Gastrocnemius medialis (tissue), 4 donors: Measurements from ENCODE around the gene PLCXD1. TPM values are rescaled to one million over a fixed set of nuclear protein-coding genes. Genes with fewer than 3 reads are reported as not detected.

ENCODE experiments used
- ATAC-seq, 2 donors: fragments of 150-250 bp; one replicate each; pipeline ENCODE4 v1.9.1; 2016
- DNase-seq, 2 donors: peaks; one replicate each; pipeline ENCODE4 v3.0.0-alpha.2; 2019
- H3K27ac ChIP-seq, 4 donors: fragments of 200-600 bp; sonication (generic); 1 replicate in 1 of 4; 2 replicates in 3 of 4; pipeline ENCODE4 v1.5.1; 2016 to 2018; ENCODE audit warnings: mild to moderate bottlenecking in 2 of 4, moderate library complexity in 1 of 4
- H3K27me3 ChIP-seq, 3 donors: fragments of 200-600 bp; sonication (generic) in 2 of 3; 1 replicate in 1 of 3; 2 replicates in 2 of 3; pipeline versions ENCODE4 v1.5.1 to v1.6.0; 2016 to 2019; ENCODE audit warnings: mild to moderate bottlenecking in 1 of 3, moderate library complexity in 1 of 3
- H3K36me3 ChIP-seq, 2 donors: fragments of 200-600 bp; sonication (generic) in 1 of 2; one replicate each; pipeline ENCODE4 v1.5.1; 2017 to 2018
- H3K4me1 ChIP-seq, 2 donors: fragments of 200-600 bp; sonication (generic) in 1 of 2; one replicate each; pipeline ENCODE4 v1.5.1; 2016 to 2017; ENCODE audit warnings: mild to moderate bottlenecking in 2 of 2
- H3K4me3 ChIP-seq, 4 donors: fragments of 200-600 bp; sonication (generic) in 3 of 4; 1 replicate in 1 of 4; 2 replicates in 3 of 4; pipeline ENCODE4 v1.5.1; 2016 to 2019; ENCODE audit warnings: mild to moderate bottlenecking in 2 of 4
- H3K9me3 ChIP-seq, 3 donors: fragments of 200-600 bp; sonication (generic) in 2 of 3; 1 replicate in 1 of 3; 2 replicates in 2 of 3; pipeline ENCODE4 v1.5.1; 2016 to 2019
- POLR2A ChIP-seq, 2 donors: fragments of 450-650 bp; IDR thresholded peaks; one replicate each; pipeline ENCODE4 v1.6.1; 2017; ENCODE audit warnings: antibody characterized with exemption in 2 of 2, mild to moderate bottlenecking in 2 of 2, moderate library complexity in 2 of 2
- in situ Hi-C, 4 donors: fragments of 200-750 bp; cut with MboI; loops; one replicate each; pipeline versions ENCODE4 v1.15.0 to v1.8.0; 2017; ENCODE audit warnings: low sequenced_read_pairs in 4 of 4
- intact Hi-C: fragments of 100-400 bp; cut with DNase I; formaldehyde crosslinking; loops from one replicate; pipeline ENCODE4 v1.15.1; 2023; ENCODE audit warnings: low total_unique reads
- total RNA-seq, 4 donors: library from RNA; depleted of rRNA; stranded (reverse); fragments of >200 nt; gene quantifications; one replicate each; pipeline versions ENCODE4 v1.1.0 to v1.2.3, GENCODE V29; 2016
- TF ChIP-seq, protein P1 (sequence below), 5 experiments: fragments of 450-650 bp in 3 of 5; fragments of 200-600 bp in 2 of 5; sonication (generic) in 2 of 5; IDR thresholded peaks in 4 of 5; conservative IDR thresholded peaks in 1 of 5; 1 replicate in 4 of 5; 2 replicates in 1 of 5; pipeline ENCODE4 v1.5.1; 2016 to 2019; ENCODE audit warnings: antibody characterized with exemption in 5 of 5, mild to moderate bottlenecking in 3 of 5, moderate library complexity in 3 of 5

The PLCXD1 gene
- total RNA-seq, 4 donors from 2014 or later, result 0.36 to 1.7 (median 0.66) TPM

DNA sequence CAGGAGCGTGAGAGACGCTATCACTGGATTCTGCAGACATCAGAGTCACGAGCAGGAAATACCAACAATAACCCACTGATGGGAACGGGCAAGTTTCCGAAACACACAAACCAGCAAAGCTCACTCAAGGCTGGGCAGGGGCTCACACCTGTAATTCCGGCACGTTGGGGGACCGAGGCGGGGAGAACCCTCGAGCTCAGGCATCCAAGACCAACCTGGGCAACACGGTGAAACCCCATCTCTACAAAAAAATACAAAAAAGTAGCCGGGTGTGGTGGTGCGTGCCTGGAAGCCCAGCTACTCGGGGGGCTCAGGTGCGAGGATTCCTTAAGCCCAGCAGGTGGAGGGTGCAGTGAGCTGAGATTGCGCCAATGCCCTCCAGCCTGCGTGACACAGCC, 54.6 kb downstream of the PLCXD1 start:
- peaks cover 5 to 33% of the 10 kb centered on the region in 2 donors for H3K36me3 ChIP-seq
- no peaks in the 10 kb centered on the region for H3K9me3 ChIP-seq
- H3K4me1 ChIP-seq, result peaks cover 0 to 4% of the 10 kb centered on the region in 2 donors
- DNase-seq, result no peak
- TF ChIP-seq, protein P1, sequence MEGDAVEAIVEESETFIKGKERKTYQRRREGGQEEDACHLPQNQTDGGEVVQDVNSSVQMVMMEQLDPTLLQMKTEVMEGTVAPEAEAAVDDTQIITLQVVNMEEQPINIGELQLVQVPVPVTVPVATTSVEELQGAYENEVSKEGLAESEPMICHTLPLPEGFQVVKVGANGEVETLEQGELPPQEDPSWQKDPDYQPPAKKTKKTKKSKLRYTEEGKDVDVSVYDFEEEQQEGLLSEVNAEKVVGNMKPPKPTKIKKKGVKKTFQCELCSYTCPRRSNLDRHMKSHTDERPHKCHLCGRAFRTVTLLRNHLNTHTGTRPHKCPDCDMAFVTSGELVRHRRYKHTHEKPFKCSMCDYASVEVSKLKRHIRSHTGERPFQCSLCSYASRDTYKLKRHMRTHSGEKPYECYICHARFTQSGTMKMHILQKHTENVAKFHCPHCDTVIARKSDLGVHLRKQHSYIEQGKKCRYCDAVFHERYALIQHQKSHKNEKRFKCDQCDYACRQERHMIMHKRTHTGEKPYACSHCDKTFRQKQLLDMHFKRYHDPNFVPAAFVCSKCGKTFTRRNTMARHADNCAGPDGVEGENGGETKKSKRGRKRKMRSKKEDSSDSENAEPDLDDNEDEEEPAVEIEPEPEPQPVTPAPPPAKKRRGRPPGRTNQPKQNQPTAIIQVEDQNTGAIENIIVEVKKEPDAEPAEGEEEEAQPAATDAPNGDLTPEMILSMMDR (IDR thresholded peaks at IDR 0.05 in 4 of 5, conservative IDR thresholded peaks at IDR 0.05 in 1 of 5), result no peak
- TF ChIP-seq POLR2A (IDR thresholded peaks at IDR 0.05), result no peak
- no peak overlapping the region for H3K4me3 ChIP-seq
- no peak for ATAC-seq
- in situ Hi-C loops (no loop called here), intact Hi-C loops (no loop called here)
- no peaks in the 10 kb centered on the region for H3K27me3 ChIP-seq
- H3K27ac ChIP-seq, result no peak overlapping the region

DNA sequence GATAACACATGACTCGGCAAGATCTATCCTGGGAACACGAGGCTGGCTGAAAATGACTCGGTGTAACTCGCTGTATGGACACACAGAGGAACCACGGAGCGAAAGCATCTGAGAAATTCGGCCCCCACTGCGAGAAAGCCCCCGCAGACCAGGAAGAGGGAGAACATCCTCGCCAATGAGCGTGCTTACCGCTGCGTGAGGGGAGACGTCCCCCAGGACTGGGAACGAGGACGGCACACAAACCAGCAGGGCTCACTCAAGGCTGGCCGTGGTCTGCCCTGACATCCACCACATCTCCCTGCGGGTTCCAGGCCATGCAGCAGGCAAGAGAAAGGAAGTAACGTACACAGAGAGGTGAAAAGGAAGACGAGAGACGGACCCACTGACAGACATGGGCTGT, 55.0 kb downstream of the PLCXD1 start:
- Histone ChIP-seq H3K27me3 (no peaks in the 10 kb centered on the region), H3K9me3 (no peaks in the 10 kb centered on the region), H3K36me3 (peaks cover 5 to 35% of the 10 kb centered on the region in 2 donors), H3K4me1 (no peaks in the 10 kb centered on the region), H3K4me3 (no peak overlapping the region), H3K27ac (no peak overlapping the region)
- intact Hi-C loops (no loop called here), in situ Hi-C loops (no loop called here)
- TF ChIP-seq POLR2A (IDR thresholded peaks at IDR 0.05), result no peak
- TF ChIP-seq, protein P1 (IDR thresholded peaks at IDR 0.05 in 4 of 5, conservative IDR thresholded peaks at IDR 0.05 in 1 of 5), result no peak
- ATAC-seq (no peak), DNase-seq (no peak)

DNA sequence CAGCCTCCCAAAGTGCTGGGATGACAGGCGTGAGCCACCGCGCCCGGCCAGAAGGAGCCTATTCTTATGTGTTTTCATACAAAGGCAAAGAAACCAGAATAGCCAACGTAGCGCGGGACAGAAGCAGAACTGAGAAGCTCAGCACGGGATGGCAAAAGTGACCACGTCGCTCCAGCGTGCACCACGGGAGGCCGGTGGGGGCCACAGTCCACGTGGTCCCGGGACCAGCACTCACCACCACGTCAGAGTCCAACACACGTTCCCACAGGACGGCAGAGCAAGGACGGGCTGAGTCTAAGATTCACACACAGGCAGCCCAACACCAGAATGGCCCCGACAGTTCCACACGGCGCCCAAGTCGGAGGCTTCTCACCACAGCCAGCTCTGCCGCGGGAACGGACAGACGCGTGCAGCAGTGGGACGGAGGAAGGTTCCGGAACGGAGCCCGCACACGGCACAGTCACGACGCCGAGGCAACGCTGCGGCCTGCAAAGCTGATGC, 56.2 kb downstream of the PLCXD1 start:
- no peak overlapping the region for H3K4me3 ChIP-seq
- TF ChIP-seq, protein P1 (IDR thresholded peaks at IDR 0.05 in 4 of 5, conservative IDR thresholded peaks at IDR 0.05 in 1 of 5), result no peak
- no peak for TF ChIP-seq POLR2A (IDR thresholded peaks at IDR 0.05)
- DNase-seq, result no peak

DNA sequence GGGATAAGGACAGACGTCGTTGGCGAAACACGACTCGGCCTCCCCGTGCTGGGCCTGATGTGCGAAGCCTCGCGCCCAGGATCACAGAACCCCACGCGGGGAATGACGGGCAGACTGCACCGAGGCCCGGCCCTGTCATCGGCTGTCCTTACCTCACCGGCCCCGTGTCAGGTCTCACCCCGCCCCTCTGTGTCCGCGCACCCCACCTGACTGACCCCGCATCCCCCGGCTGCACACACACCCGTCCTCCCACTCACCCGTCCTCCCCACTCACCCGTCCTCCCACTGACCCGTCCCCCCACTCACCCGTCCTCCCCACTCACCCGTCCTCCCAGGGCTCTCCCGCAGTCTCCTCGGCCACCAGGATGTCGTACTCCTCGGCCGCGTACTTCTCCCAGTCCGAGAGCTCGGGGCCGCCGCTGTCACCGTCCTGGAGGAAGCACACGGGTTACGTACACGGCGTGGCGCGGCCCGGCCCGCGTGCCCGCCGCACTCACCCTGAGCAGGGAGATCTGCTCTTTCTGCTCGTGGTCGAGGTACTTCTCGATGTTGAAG, 57.2 kb downstream of the PLCXD1 start:
- DNase-seq (no peak), ATAC-seq (no peak)
- H3K27me3 ChIP-seq, result no peaks in the 10 kb centered on the region
- TF ChIP-seq, protein P1 (IDR thresholded peaks at IDR 0.05 in 4 of 5, conservative IDR thresholded peaks at IDR 0.05 in 1 of 5), result no peak
- TF ChIP-seq POLR2A (IDR thresholded peaks at IDR 0.05), result no peak
- no peaks in the 10 kb centered on the region for H3K9me3 ChIP-seq
- H3K27ac ChIP-seq, result no peak overlapping the region
- no peak overlapping the region for H3K4me3 ChIP-seq
- H3K36me3 ChIP-seq, result peaks cover 5 to 34% of the 10 kb centered on the region in 2 donors
- no peaks in the 10 kb centered on the region for H3K4me1 ChIP-seq
- in situ Hi-C loops (no loop called here), intact Hi-C loops (no loop called here)

More for the DNA sequence above, 56.2 kb downstream of the PLCXD1 start:
- no peaks in the 10 kb centered on the region for H3K4me1 ChIP-seq
- no peaks in the 10 kb centered on the region for H3K27me3 ChIP-seq
- in situ Hi-C loops, result no loop called here
- H3K27ac ChIP-seq, result no peak overlapping the region
- ATAC-seq, result no peak
- H3K9me3 ChIP-seq, result no peaks in the 10 kb centered on the region
- intact Hi-C loops, result no loop called here
- H3K36me3 ChIP-seq, result peaks cover 5 to 41% of the 10 kb centered on the region in 2 donors
